Neuronal stem cell (in vitro differentiated cells): ENCODE results near the gene ADARB1.

Experiments
- DNase-seq: peaks from one replicate; pipeline ENCODE4 v3.0.0-alpha.2; 2013; ENCODE audit warnings: low spot score
- H2AFZ ChIP-seq: one replicate; pipeline ENCODE4 v1.6.1; 2013; ENCODE audit warnings: mild to moderate bottlenecking, low read length, inconsistent platforms
- H2AK5ac ChIP-seq: 2 replicates; pipeline ENCODE4 v1.6.1; 2013; ENCODE audit warnings: low read depth, mild to moderate bottlenecking, inconsistent platforms, low read length, moderate library complexity, mixed read lengths
- H2BK120ac ChIP-seq: 2 replicates; pipeline ENCODE4 v1.6.1; 2013; ENCODE audit warnings: low read depth, mild to moderate bottlenecking, inconsistent platforms, low read length, moderate library complexity, mixed read lengths
- H2BK12ac ChIP-seq: one replicate; pipeline ENCODE4 v1.6.1; 2013; ENCODE audit warnings: low read length, inconsistent platforms
- H2BK15ac ChIP-seq: 2 replicates; pipeline ENCODE4 v1.6.1; 2013; ENCODE audit warnings: mild to moderate bottlenecking, low read length, inconsistent platforms, mixed read lengths
- H2BK5ac ChIP-seq: one replicate; pipeline ENCODE4 v1.6.1; 2013; ENCODE audit warnings: inconsistent platforms, mild to moderate bottlenecking, low read length, moderate library complexity
- H3K14ac ChIP-seq: one replicate; pipeline ENCODE4 v1.6.1; 2013; ENCODE audit warnings: low read length, inconsistent platforms
- H3K18ac ChIP-seq: 2 replicates; pipeline ENCODE4 v1.6.1; 2013; ENCODE audit warnings: low read length, inconsistent platforms
- H3K23ac ChIP-seq: 2 replicates; pipeline ENCODE4 v1.6.1; 2013; ENCODE audit warnings: low read depth, mild to moderate bottlenecking, mixed read lengths, low read length, inconsistent platforms; ENCODE audit not compliant: poor library complexity
- H3K27ac ChIP-seq: replicated peaks from 3 replicates; pipeline ENCODE4 v1.5.1; 2013; ENCODE audit warnings: low read length, inconsistent platforms
- H3K27me3 ChIP-seq, 3 experiments: 2 replicates each; pipeline ENCODE4 v1.6.1; 2013; ENCODE audit warnings: low read length in 3 of 3, mild to moderate bottlenecking in 2 of 3, inconsistent platforms in 1 of 3, low read depth in 1 of 3, mixed read lengths in 1 of 3, moderate library complexity in 1 of 3; ENCODE audit not compliant: control insufficient read depth in 3 of 3, insufficient read depth in 3 of 3
- H3K36me3 ChIP-seq, 2 donors: replicated peaks in 1 of 2; 2 replicates each; pipeline ENCODE4 v1.6.1; 2013; ENCODE audit warnings: low read length in 2 of 2; ENCODE audit not compliant: control insufficient read depth in 2 of 2, insufficient read depth in 2 of 2
- H3K4ac ChIP-seq: 2 replicates; pipeline ENCODE4 v1.6.1; 2013; ENCODE audit warnings: inconsistent platforms, mild to moderate bottlenecking, low read length, moderate library complexity
- H3K4me1 ChIP-seq, 2 donors: 1 replicate in 1 of 2; 2 replicates in 1 of 2; pipeline ENCODE4 v1.6.1; 2013; ENCODE audit warnings: low read length in 2 of 2, low read depth in 1 of 2; ENCODE audit not compliant: control insufficient read depth in 2 of 2, insufficient read depth in 1 of 2
- H3K4me2 ChIP-seq: one replicate; pipeline ENCODE4 v1.6.1; 2013; ENCODE audit warnings: mild to moderate bottlenecking, low read length, inconsistent platforms; ENCODE audit not compliant: insufficient read depth, poor library complexity, severe bottlenecking
- H3K4me3 ChIP-seq, 2 donors: 2 replicates each; pipeline ENCODE4 v1.5.1; 2013; ENCODE audit warnings: low read length in 2 of 2, mild to moderate bottlenecking in 2 of 2, inconsistent platforms in 1 of 2, moderate library complexity in 1 of 2
- H3K79me1 ChIP-seq: one replicate; pipeline ENCODE4 v1.6.1; 2013; ENCODE audit warnings: low read depth, mild to moderate bottlenecking, inconsistent platforms, low read length, moderate library complexity
- H3K9ac ChIP-seq: one replicate; pipeline ENCODE4 v1.6.1; 2013; ENCODE audit warnings: mild to moderate bottlenecking, low read depth, low read length, inconsistent platforms; ENCODE audit not compliant: poor library complexity
- H3K9me3 ChIP-seq, 2 donors: replicated peaks in 1 of 2; 2 replicates each; pipeline versions ENCODE3 to v1.6.1; 2013; ENCODE audit warnings: low read length in 2 of 2, mild to moderate bottlenecking in 2 of 2, inconsistent platforms in 1 of 2, low read depth in 1 of 2, mixed read lengths in 1 of 2, moderate library complexity in 1 of 2; ENCODE audit not compliant: control insufficient read depth in 2 of 2, insufficient read depth in 1 of 2
- H4K8ac ChIP-seq: one replicate; pipeline ENCODE4 v1.6.1; 2013; ENCODE audit warnings: low read depth, mild to moderate bottlenecking, inconsistent platforms, low read length, moderate library complexity
- H4K91ac ChIP-seq: one replicate; pipeline ENCODE4 v1.6.1; 2013; ENCODE audit warnings: low read length, low read depth, mild to moderate bottlenecking, inconsistent platforms; ENCODE audit not compliant: poor library complexity
- WGBS, 2 donors: extraction: QIAGEN DNeasy Blood & Tissue Kit; methylation state at CpG; one replicate each; pipeline ENCODE4 v1.1.7; 2013; ENCODE audit warnings: missing lambda C conversion rate in 2 of 2, mixed read lengths in 1 of 2; ENCODE audit not compliant: insufficient read length in 2 of 2, insufficient replicate concordance in 1 of 2; ENCODE audit errors: extremely low coverage in 2 of 2; 5-methylcytosine and 5-hydroxymethylcytosine counted together

The ADARB1 gene

GRCh38 chr21:45078877-45079281 lies 4.5 kb downstream of the ADARB1 start:
- WGBS, 2 donors: no CpG with 5 or more reads among the region's 2 CpGs
- Histone ChIP-seq H4K8ac (no peak overlapping the region), H3K27me3 (peaks cover 2 to 12% (median 12%) of the 10 kb centered on the region in 3 experiments), H2BK120ac (no peak overlapping the region), H3K79me1 (peaks cover 4% of the 10 kb centered on the region), H3K9ac (no peak overlapping the region), H3K4me3 (no peak overlapping the region), H3K18ac (no peak overlapping the region), H2AK5ac (no peak overlapping the region), H2BK12ac (no peak overlapping the region), H3K4me2 (no peak overlapping the region), H3K27ac (no peak overlapping the region), H4K91ac (no peak overlapping the region), H3K23ac (no peak overlapping the region), H2BK5ac (no peak overlapping the region), H3K4ac (no peak overlapping the region), H3K9me3 (no peaks in the 10 kb centered on the region), H3K36me3 (no peaks in the 10 kb centered on the region), H3K14ac (no peak overlapping the region), H2AFZ (no peak overlapping the region), H2BK15ac (no peak overlapping the region), H3K4me1 (peaks cover 4 to 5% of the 10 kb centered on the region in 2 donors)
- no peak for DNase-seq

- H3K79me1 ChIP-seq: peaks cover 4% of the 10 kb centered on the region
- WGBS, 2 donors: no CpG with 5 or more reads among the region's 2 CpGs
Measured at GRCh38 chr21:45079351-45079750, 5.0 kb downstream of the ADARB1 start.

DNA sequence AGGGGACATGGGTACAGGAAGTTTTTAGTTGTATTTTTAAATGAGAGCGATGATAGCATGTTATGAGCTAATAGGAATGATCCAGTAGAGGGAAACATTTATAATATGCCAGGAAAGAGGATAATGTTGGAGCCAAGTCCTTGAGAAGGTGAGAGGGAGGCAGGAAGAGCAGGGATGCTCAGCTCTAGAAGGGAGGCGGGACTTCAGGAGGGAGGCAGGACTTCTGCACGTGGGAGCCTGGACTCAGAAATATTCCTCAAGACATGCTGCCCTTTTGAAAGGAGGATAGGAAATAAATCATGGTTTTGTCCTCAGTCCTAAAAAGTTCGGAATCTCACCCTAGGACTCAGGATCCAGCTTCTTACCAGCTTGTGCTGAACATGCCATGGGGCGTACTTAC lies 5.9 kb downstream of the ADARB1 start:
- Histone ChIP-seq H3K23ac (no peak overlapping the region), H3K27me3 (peaks cover under 1 to 10% (median 8%) of the 10 kb centered on the region in 3 experiments), H3K14ac (no peak overlapping the region), H2BK5ac (no peak overlapping the region), H2AK5ac (no peak overlapping the region), H2AFZ (no peak overlapping the region), H3K79me1 (peaks cover under 1% of the 10 kb centered on the region), H2BK12ac (no peak overlapping the region), H3K27ac (no peak overlapping the region), H2BK120ac (no peak overlapping the region), H3K36me3 (no peaks in the 10 kb centered on the region), H3K4ac (no peak overlapping the region), H4K8ac (no peak overlapping the region), H3K4me2 (no peak overlapping the region), H3K9me3 (no peaks in the 10 kb centered on the region), H3K9ac (no peak overlapping the region), H3K18ac (no peak overlapping the region), H2BK15ac (no peak overlapping the region), H3K4me3 (no peak overlapping the region), H3K4me1 (peaks cover 3% of the 10 kb centered on the region in 2 donors), H4K91ac (no peak overlapping the region)
- 100% methylated on average over 1 of the region's 5 CpGs; no CpG with 5 or more reads in 1 of the 2 donors for WGBS, 2 donors
- DNase-seq: no peak

More at GRCh38 chr21:45079351-45079750, 5.0 kb downstream of the ADARB1 start:
- DNase-seq: no peak
- no peak overlapping the region for H3K18ac ChIP-seq
- no peak overlapping the region for H2BK120ac ChIP-seq
- no peak overlapping the region for H3K23ac ChIP-seq
- H3K36me3 ChIP-seq: no peaks in the 10 kb centered on the region
- H2BK15ac ChIP-seq: no peak overlapping the region
- no peak overlapping the region for H3K27ac ChIP-seq
- no peak overlapping the region for H3K9ac ChIP-seq
- no peak overlapping the region for H4K91ac ChIP-seq
- H3K4me3 ChIP-seq: no peak overlapping the region
- H2AK5ac ChIP-seq: no peak overlapping the region
- no peak overlapping the region for H2AFZ ChIP-seq
- peaks cover 2 to 12% (median 12%) of the 10 kb centered on the region in 3 experiments for H3K27me3 ChIP-seq
- no peak overlapping the region for H4K8ac ChIP-seq
- no peak overlapping the region for H3K4me2 ChIP-seq
- no peaks in the 10 kb centered on the region for H3K9me3 ChIP-seq
- peaks cover 4 to 5% of the 10 kb centered on the region in 2 donors for H3K4me1 ChIP-seq
- no peak overlapping the region for H3K4ac ChIP-seq
- H2BK5ac ChIP-seq: no peak overlapping the region
- no peak overlapping the region for H2BK12ac ChIP-seq
- H3K14ac ChIP-seq: no peak overlapping the region

- H4K91ac ChIP-seq: no peak overlapping the region
- H2BK15ac ChIP-seq: no peak overlapping the region
- H3K36me3 ChIP-seq: no peaks in the 10 kb centered on the region
- no peak overlapping the region for H2AFZ ChIP-seq
- no peak overlapping the region for H3K4me3 ChIP-seq
- H3K79me1 ChIP-seq: no peaks in the 10 kb centered on the region
- H3K14ac ChIP-seq: no peak overlapping the region
- H4K8ac ChIP-seq: no peak overlapping the region
- no peak overlapping the region for H3K9ac ChIP-seq
- H2BK5ac ChIP-seq: no peak overlapping the region
- H3K23ac ChIP-seq: no peak overlapping the region
- H3K27me3 ChIP-seq: peaks cover 0 to 4% (median 4%) of the 10 kb centered on the region in 3 experiments
- H3K4me2 ChIP-seq: no peak overlapping the region
- H3K4ac ChIP-seq: no peak overlapping the region
- H3K27ac ChIP-seq: no peak overlapping the region
- H2BK120ac ChIP-seq: no peak overlapping the region
- WGBS, 2 donors: no CpG with 5 or more reads among the region's 8 CpGs
- no peak overlapping the region for H2BK12ac ChIP-seq
- H2AK5ac ChIP-seq: no peak overlapping the region
- no peak for DNase-seq
- H3K4me1 ChIP-seq: no peaks in the 10 kb centered on the region
- H3K18ac ChIP-seq: no peak overlapping the region
- H3K9me3 ChIP-seq: no peaks in the 10 kb centered on the region
Measured at GRCh38 chr21:45080639-45081414, 6.4 kb downstream of the ADARB1 start.
